GM19463 (cell line): ENCODE data around the gene ITGAL.
"Not testable (repeated sequence)": the region's sequence is repeated elsewhere in the genome, so short reads cannot be mapped to it uniquely, and the experiment has no call there.

Experiments
- ATAC-seq: cut with Tn5 transposase; IDR thresholded peaks from one replicate; pipeline ENCODE4 v1.9.1; 2021; ENCODE audit warnings: mild to moderate bottlenecking, moderate library complexity; ENCODE audit not compliant: unreplicated experiment

Gene ITGAL

GRCh38 chr16:30457743-30458560 is 14.6 kb upstream of the ITGAL start:
- no peak for ATAC-seq

- peak; percentile 86 for ATAC-seq
These were observed 13.8 kb upstream of the ITGAL start for GRCh38 chr16:30458561-30459394.

- no peak for ATAC-seq
These were observed 13.1 kb upstream of the ITGAL start for GRCh38 chr16:30459456-30459855.

- ATAC-seq: not testable (repeated sequence)
These were observed 11.1 kb upstream of the ITGAL start for GRCh38 chr16:30461426-30461825.

- no peak for ATAC-seq
These were observed 8.5 kb upstream of the ITGAL start for GRCh38 chr16:30464078-30464477.

- ATAC-seq: no peak
These were observed 2.4 kb upstream of the ITGAL start for GRCh38 chr16:30470170-30470512.

- ATAC-seq: no peak
These were observed 1.9 kb upstream of the ITGAL start for GRCh38 chr16:30470632-30470995.

- ATAC-seq: peak; percentile 39
These were observed 910 bp downstream of the ITGAL start for GRCh38 chr16:30473231-30474073.

- ATAC-seq: no peak
These were observed 1.5 kb downstream of the ITGAL start for GRCh38 chr16:30474074-30474452.

- no peak for ATAC-seq
These were observed 2.1 kb downstream of the ITGAL start for GRCh38 chr16:30474684-30475083.

GRCh38 chr16:30476991-30477390 is 4.4 kb downstream of the ITGAL start:
- ATAC-seq: no peak

GRCh38 chr16:30477773-30478172 is 5.2 kb downstream of the ITGAL start:
- not testable (repeated sequence) for ATAC-seq

GRCh38 chr16:30478766-30479478 is 6.4 kb downstream of the ITGAL start:
- ATAC-seq: no peak

- ATAC-seq: no peak
These were observed 8.8 kb downstream of the ITGAL start for GRCh38 chr16:30481381-30481780.

- ATAC-seq: no peak
These were observed 9.8 kb downstream of the ITGAL start for GRCh38 chr16:30482366-30482765.

- no peak for ATAC-seq
These were observed 12.3 kb downstream of the ITGAL start for GRCh38 chr16:30484887-30485286.

GRCh38 chr16:30485818-30486436 is 13.4 kb downstream of the ITGAL start:
- ATAC-seq: no peak

GRCh38 chr16:30488764-30489605 is 16.4 kb downstream of the ITGAL start:
- no peak for ATAC-seq

GRCh38 chr16:30490210-30490609 is 17.7 kb downstream of the ITGAL start:
- ATAC-seq: no peak
